Tibial nerve (tissue), 4 donors: ENCODE results near the gene FAM167B. TPM values are rescaled to one million over a fixed set of nuclear protein-coding genes. Genes with fewer than 3 reads are reported as not detected.

Source experiments
- DNase-seq, 2 donors: peaks; one replicate each; pipeline ENCODE4 v3.0.0-alpha.2; 2019; ENCODE audit warnings: low spot score in 2 of 2
- H3K27ac ChIP-seq, 4 donors: fragments of 200-600 bp; sonication (generic) in 3 of 4; one replicate each; pipeline ENCODE4 v1.5.1; 2017 to 2019; ENCODE audit warnings: mild to moderate bottlenecking in 1 of 4
- H3K27me3 ChIP-seq, 2 donors: fragments of 200-600 bp; sonication (generic) in 1 of 2; one replicate each; pipeline versions ENCODE4 v1.5.1 to v1.6.0; 2017 to 2019
- H3K36me3 ChIP-seq, 3 donors: fragments of 200-600 bp; sonication (generic); one replicate each; pipeline ENCODE4 v1.5.1; 2018 to 2019
- H3K4me1 ChIP-seq, 4 donors: fragments of 200-600 bp; sonication (generic) in 3 of 4; one replicate each; pipeline ENCODE4 v1.5.1; 2017 to 2019
- H3K4me3 ChIP-seq, 4 donors: fragments of 200-600 bp; sonication (generic) in 3 of 4; one replicate each; pipeline ENCODE4 v1.5.1; 2017 to 2019; ENCODE audit warnings: mild to moderate bottlenecking in 1 of 4, moderate library complexity in 1 of 4
- H3K9me3 ChIP-seq, 4 donors: fragments of 200-600 bp; sonication (generic) in 3 of 4; one replicate each; pipeline ENCODE4 v1.5.1; 2017 to 2019
- EP300 ChIP-seq, 2 donors: sonication (generic); formaldehyde crosslinking; IDR thresholded peaks; one replicate each; pipeline ENCODE4 v1.6.1; 2017; ENCODE audit warnings: antibody characterized with exemption in 2 of 2, mild to moderate bottlenecking in 1 of 2
- POLR2A ChIP-seq, 2 donors: fragments of 450-650 bp; IDR thresholded peaks; one replicate each; pipeline ENCODE4 v1.6.1; 2017; ENCODE audit warnings: antibody characterized with exemption in 2 of 2, mild to moderate bottlenecking in 2 of 2, moderate library complexity in 2 of 2
- WGBS, 2 donors: methylation state at CpG; one replicate each; pipeline ENCODE4 v1.1.5; 2018; 5-methylcytosine and 5-hydroxymethylcytosine counted together
- total RNA-seq, 4 donors: library from RNA; depleted of rRNA; stranded (reverse); fragments of >200 nt; gene quantifications; one replicate each; pipeline ENCODE4 v1.1.0, GENCODE V29; 2016
- TF ChIP-seq, protein P1 (sequence below), 5 experiments: fragments of 200-600 bp in 3 of 5; fragments of 450-650 bp in 2 of 5; sonication (generic) in 3 of 5; IDR thresholded peaks; one replicate each; pipeline ENCODE4 v1.5.1; 2016 to 2019; ENCODE audit warnings: antibody characterized with exemption in 5 of 5, mild to moderate bottlenecking in 3 of 5, moderate library complexity in 2 of 5

FAM167B gene
- 1 to 10 TPM; 1.4 to 5.4 (median 3.5) TPM for total RNA-seq

DNA sequence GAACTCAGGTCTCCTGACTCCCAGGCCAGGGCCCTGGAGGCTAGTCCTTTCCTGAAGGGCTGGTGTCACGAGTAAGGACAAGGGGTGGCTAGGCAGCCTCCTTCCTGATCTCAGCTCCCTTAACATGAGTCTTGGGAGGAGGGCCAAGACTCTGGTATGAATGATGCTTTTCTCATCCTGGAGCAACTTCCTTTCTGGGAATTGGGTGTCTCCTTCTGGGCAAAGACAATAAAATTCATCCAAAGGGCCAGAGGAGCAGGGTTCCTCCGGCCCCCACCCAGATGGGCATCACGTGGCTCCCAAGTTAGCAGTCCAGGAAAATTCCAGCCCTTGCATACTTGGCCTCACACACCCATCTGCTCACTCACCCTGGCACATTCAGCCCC is at the start of gene FAM167B:
FAM167B (plus strand) TSS at position 335 of the 386 bp plus-strand sequence. CDS start 200 bp downstream, outside the sequence.
- peak in 1 of 2 donors; percentile 40 for DNase-seq
- TF ChIP-seq, protein P1, sequence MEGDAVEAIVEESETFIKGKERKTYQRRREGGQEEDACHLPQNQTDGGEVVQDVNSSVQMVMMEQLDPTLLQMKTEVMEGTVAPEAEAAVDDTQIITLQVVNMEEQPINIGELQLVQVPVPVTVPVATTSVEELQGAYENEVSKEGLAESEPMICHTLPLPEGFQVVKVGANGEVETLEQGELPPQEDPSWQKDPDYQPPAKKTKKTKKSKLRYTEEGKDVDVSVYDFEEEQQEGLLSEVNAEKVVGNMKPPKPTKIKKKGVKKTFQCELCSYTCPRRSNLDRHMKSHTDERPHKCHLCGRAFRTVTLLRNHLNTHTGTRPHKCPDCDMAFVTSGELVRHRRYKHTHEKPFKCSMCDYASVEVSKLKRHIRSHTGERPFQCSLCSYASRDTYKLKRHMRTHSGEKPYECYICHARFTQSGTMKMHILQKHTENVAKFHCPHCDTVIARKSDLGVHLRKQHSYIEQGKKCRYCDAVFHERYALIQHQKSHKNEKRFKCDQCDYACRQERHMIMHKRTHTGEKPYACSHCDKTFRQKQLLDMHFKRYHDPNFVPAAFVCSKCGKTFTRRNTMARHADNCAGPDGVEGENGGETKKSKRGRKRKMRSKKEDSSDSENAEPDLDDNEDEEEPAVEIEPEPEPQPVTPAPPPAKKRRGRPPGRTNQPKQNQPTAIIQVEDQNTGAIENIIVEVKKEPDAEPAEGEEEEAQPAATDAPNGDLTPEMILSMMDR (IDR thresholded peaks at IDR 0.05), result no peak
- TF ChIP-seq POLR2A (IDR thresholded peaks at IDR 0.05) (no peak), EP300 (IDR thresholded peaks at IDR 0.05) (peak; percentile 71 to 77)
- Histone ChIP-seq H3K9me3 (no peaks in the 10 kb centered on the region), H3K4me1 (peaks cover 0 to 41% (median 29%) of the 10 kb centered on the region in 4 donors), H3K36me3 (no peaks in the 10 kb centered on the region), H3K4me3 (no peak within 1 kb of the TSS), H3K27me3 (no peaks in the 10 kb centered on the region), H3K27ac (peak within 1 kb of the TSS in 3 of 4 donors; percentile 53 to 62 (median 56))
- WGBS, 2 donors, result 18 to 33% methylated on average over 3 of the region's 3 CpGs

DNA sequence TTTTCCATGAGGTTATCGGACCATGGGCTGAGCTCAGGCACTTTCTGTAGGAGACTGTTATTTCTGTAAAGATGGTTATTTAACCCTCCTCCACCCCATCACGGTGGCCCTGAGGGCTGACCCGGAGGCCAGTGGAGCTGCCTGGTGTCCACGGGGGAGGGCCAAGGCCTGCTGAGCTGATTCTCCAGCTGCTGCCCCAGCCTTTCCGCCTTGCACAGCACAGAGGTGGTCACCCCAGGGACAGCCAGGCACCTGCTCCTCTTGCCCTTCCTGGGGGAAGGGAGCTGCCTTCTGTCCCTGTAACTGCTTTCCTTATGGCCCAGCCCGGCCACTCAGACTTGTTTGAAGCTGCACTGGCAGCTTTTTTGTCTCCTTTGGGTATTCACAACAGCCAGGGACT is 49.2 kb upstream of the FAM167B start:
- TF ChIP-seq EP300 (IDR thresholded peaks at IDR 0.05), result no peak
- TF ChIP-seq, protein P1 (IDR thresholded peaks at IDR 0.05), result no peak
- no peak for TF ChIP-seq POLR2A (IDR thresholded peaks at IDR 0.05)
- Histone ChIP-seq H3K9me3 (no peaks in the 10 kb centered on the region), H3K27me3 (no peaks in the 10 kb centered on the region), H3K4me1 (peaks cover 0 to 30% (median 14%) of the 10 kb centered on the region in 4 donors), H3K27ac (peak overlapping the region in 1 of 4 donors; percentile 14), H3K4me3 (no peak overlapping the region), H3K36me3 (peaks cover 5 to 53% (median 20%) of the 10 kb centered on the region in 3 donors)
- DNase-seq, result no peak
- WGBS, 2 donors, result 44 to 54% methylated on average over 6 of the region's 6 CpGs

DNA sequence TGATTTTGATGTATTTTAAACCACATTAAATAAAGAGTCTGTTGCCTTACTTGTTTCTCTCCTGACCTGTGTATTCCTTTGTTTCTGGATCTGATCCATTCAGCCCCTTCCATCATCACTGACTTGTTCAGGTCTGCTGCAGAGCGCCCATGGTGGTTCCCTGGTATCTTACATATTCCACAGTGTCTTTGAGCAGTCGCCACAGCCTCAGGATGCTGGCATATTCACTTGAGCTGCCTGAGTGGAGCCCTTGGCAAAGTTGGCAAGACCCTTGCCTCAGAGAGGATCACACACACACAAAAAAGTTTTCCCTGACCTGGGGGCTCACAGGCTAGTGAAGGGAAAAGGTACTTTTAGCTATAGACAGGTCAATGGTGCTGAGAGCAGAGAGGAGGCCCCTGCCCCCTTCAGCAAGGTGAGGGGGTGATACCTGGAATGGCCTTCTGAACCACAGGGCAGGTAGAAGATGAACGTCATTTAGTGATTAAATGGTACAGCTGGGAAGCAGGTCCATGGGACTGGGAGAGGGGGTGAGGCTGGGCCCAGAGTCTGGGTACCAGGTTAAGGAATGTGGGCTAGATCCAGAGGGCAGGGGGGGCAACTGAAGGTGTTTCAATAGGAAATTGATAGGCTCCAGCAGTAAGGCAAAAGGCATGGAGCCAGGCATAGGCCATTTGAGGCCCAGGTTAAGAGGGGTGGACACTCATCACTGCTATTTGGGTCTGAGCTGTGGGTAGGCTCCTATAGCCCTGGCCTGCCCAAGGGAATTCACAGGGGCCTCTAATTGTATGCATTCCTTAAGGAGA is 48.6 kb upstream of the FAM167B start:
- Histone ChIP-seq H3K27me3 (no peaks in the 10 kb centered on the region), H3K4me3 (no peak overlapping the region), H3K36me3 (peaks cover 3 to 47% (median 15%) of the 10 kb centered on the region in 3 donors), H3K27ac (peak overlapping the region in 1 of 4 donors; percentile 87), H3K4me1 (peaks cover 0 to 30% (median 14%) of the 10 kb centered on the region in 4 donors), H3K9me3 (no peaks in the 10 kb centered on the region)
- no peak for TF ChIP-seq EP300 (IDR thresholded peaks at IDR 0.05)
- TF ChIP-seq, protein P1 (IDR thresholded peaks at IDR 0.05), result no peak
- no peak for TF ChIP-seq POLR2A (IDR thresholded peaks at IDR 0.05)
- 79 to 82% methylated on average over 3 of the region's 3 CpGs for WGBS, 2 donors
- DNase-seq, result no peak

DNA sequence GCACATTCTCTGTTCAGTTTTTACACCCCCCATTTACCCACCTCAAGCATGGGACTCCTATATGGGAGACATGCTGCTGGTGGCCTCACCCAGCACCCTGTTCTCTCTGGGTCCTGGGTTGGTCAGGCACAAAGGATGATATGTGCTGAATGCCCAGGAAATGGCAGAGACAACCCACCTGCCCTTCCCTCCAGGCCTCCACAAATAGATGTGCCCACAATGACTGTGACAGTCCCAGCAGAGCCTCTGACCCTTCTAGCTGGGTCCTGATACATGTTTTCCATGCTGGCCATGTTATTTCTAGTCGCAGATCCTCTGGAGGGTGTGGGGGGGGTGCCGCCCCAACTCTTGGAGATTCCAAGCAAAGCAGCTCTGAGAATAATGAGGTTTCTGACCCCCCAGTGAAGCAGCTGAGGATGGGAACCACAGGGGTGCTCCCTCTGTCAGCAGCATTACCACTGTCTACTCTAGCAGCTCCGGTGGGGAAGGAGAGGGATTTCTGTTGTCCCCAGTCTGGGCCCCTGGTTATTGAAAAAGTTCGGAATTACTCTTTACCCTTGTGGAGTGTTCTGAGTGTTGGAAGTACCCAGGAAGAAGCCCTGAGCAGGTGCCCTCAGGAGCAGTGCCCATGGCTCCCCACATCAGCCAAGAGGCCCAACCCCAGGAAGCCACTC is 47.8 kb upstream of the FAM167B start:
- peaks cover 3 to 40% (median 9%) of the 10 kb centered on the region in 3 donors for H3K36me3 ChIP-seq
- no peaks in the 10 kb centered on the region for H3K27me3 ChIP-seq
- H3K4me1 ChIP-seq, result peaks cover 0 to 30% (median 14%) of the 10 kb centered on the region in 4 donors
- TF ChIP-seq, protein P1 (IDR thresholded peaks at IDR 0.05), result no peak
- TF ChIP-seq EP300 (IDR thresholded peaks at IDR 0.05) (no peak), POLR2A (IDR thresholded peaks at IDR 0.05) (no peak)
- no peaks in the 10 kb centered on the region for H3K9me3 ChIP-seq
- WGBS, 2 donors, result 59 to 64% methylated on average over 3 to 4 of the region's 4 CpGs
- no peak overlapping the region for H3K4me3 ChIP-seq
- peak overlapping the region in 3 of 4 donors; percentile 70 to 95 (median 87) for H3K27ac ChIP-seq
- DNase-seq, result no peak
